ENCODE results near the gene C1QTNF12.

Gene C1QTNF12

GRCh38 chr1:1240822-1241587, 5.5 kb downstream of the C1QTNF12 start:
- peak; percentile 57 for DNase-seq (ENCODE audit: low spot score)

- peak; percentile 41 for DNase-seq (ENCODE audit: low spot score)
Observed at GRCh38 chr1:1240348-1240732, 6.2 kb downstream of the C1QTNF12 start.

GRCh38 chr1:1239614-1240347, 6.7 kb downstream of the C1QTNF12 start:
- peak; percentile 41 for DNase-seq (ENCODE audit: low spot score)

GRCh38 chr1:1239227-1239613, 7.3 kb downstream of the C1QTNF12 start:
- peak; percentile 68 for DNase-seq (ENCODE audit: low spot score)

- DNase-seq (ENCODE audit: low spot score), result peak; percentile 30
Observed at GRCh38 chr1:1238702-1239178, 7.8 kb downstream of the C1QTNF12 start.

- DNase-seq (ENCODE audit: low spot score), result peak; percentile 47
Observed at GRCh38 chr1:1237874-1238701, 8.4 kb downstream of the C1QTNF12 start.

GRCh38 chr1:1236945-1237873, 9.3 kb downstream of the C1QTNF12 start:
- DNase-seq (ENCODE audit: low spot score), result no peak

- no peak for DNase-seq (ENCODE audit: low spot score)
Observed at GRCh38 chr1:1236176-1236763, 10.3 kb downstream of the C1QTNF12 start.

- DNase-seq (ENCODE audit: low spot score), result no peak
Observed at GRCh38 chr1:1235016-1235744, 11.3 kb downstream of the C1QTNF12 start.

GRCh38 chr1:1234180-1234808, 12.2 kb downstream of the C1QTNF12 start:
- DNase-seq (ENCODE audit: low spot score), result no peak

- no peak for DNase-seq (ENCODE audit: low spot score)
Observed at GRCh38 chr1:1233567-1233892, 13.0 kb downstream of the C1QTNF12 start.

- DNase-seq (ENCODE audit: low spot score), result no peak
Observed at GRCh38 chr1:1232796-1233566, 13.5 kb downstream of the C1QTNF12 start.

- DNase-seq (ENCODE audit: low spot score), result no peak
Observed at GRCh38 chr1:1232208-1232795, 14.2 kb downstream of the C1QTNF12 start, which contains the start of gene B3GALT6. Gene B3GALT6 (plus strand): TSS chr1:1232237. CDS start chr1:1232279, 42 bp downstream.

GRCh38 chr1:1231400-1232207, 14.9 kb downstream of the C1QTNF12 start, which contains the start of gene SDF4:
Gene SDF4 (minus strand): TSS chr1:1232001. CDS start chr1:1228772, 3,229 bp downstream.
- DNase-seq (ENCODE audit: low spot score), result peak; percentile 100

- no peak for DNase-seq (ENCODE audit: low spot score)
Observed at GRCh38 chr1:1230656-1231399, 15.7 kb downstream of the C1QTNF12 start.

- no peak for DNase-seq (ENCODE audit: low spot score)
Observed at GRCh38 chr1:1229770-1230169, 16.8 kb downstream of the C1QTNF12 start.

All from iPS-NIHi11 (cell line).